Stomach (tissue), 4 donors: ENCODE measurements around the gene ERC2.

Source experiments
- EP300 ChIP-seq: sonication (generic); formaldehyde crosslinking; IDR thresholded peaks from one replicate; pipeline ENCODE4 v1.6.1; 2017; ENCODE audit warnings: antibody characterized with exemption
- TF ChIP-seq, protein P1 (sequence below), 7 experiments: fragments of 450-650 bp in 4 of 7; fragments of 200-600 bp in 3 of 7; sonication (generic) in 3 of 7; IDR thresholded peaks; one replicate each; pipeline ENCODE4 v1.5.1; 2016 to 2019; ENCODE audit warnings: antibody characterized with exemption in 7 of 7, control low read depth in 2 of 7, mild to moderate bottlenecking in 1 of 7

DNA sequence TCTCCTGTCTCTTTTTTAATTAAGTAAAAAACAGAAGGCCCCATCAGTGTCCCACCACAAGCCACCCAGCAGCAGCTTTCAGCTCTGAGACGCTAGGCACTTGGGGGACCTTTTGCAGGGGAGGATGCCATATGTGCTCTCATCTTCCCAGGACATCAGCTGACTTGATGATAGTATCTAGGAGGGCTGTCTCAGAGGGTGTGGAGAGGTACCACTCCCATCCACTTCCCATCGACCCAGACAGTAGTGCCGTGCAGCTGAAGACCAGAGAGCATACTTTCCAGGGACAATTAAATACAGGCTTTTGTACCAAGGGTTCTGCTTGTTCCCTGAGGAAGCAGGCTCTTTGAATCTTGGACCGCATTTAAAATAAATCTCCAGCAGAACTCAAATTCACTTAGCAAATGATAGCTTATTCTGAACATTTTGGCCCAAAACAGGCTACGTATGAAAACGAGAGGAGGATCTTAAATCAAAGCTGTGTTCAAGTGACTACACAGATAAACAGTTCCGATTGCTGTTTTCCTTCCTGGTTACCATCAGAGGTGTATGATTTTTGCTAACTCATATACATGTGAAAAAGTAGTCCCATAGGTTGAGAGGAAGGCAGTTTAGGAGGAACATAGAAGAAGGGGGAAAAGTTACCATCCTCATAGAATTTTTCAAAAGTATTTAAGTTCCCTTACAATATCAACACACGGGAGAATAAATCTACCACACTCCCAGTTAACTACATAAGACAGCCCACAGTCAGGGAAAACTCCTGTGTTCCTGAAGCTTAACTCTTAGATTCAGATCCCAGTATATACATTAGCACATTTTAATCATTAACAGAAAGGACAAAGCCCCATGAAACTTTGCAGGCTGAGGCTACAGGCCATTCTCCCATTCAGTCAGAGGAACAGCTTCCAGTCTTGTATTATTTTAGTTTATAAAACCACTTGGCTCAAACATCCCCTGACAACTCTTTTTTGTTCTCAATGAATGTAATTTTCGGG is 990.7 kb downstream of the ERC2 start:
- TF ChIP-seq, protein P1, sequence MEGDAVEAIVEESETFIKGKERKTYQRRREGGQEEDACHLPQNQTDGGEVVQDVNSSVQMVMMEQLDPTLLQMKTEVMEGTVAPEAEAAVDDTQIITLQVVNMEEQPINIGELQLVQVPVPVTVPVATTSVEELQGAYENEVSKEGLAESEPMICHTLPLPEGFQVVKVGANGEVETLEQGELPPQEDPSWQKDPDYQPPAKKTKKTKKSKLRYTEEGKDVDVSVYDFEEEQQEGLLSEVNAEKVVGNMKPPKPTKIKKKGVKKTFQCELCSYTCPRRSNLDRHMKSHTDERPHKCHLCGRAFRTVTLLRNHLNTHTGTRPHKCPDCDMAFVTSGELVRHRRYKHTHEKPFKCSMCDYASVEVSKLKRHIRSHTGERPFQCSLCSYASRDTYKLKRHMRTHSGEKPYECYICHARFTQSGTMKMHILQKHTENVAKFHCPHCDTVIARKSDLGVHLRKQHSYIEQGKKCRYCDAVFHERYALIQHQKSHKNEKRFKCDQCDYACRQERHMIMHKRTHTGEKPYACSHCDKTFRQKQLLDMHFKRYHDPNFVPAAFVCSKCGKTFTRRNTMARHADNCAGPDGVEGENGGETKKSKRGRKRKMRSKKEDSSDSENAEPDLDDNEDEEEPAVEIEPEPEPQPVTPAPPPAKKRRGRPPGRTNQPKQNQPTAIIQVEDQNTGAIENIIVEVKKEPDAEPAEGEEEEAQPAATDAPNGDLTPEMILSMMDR (IDR thresholded peaks at IDR 0.05) = no peak
- no peak for TF ChIP-seq EP300
